GM23338 (cell line): ENCODE results near the gene PEX10. TPM values are rescaled to one million over a fixed set of nuclear protein-coding genes. Genes with fewer than 3 reads are reported as not detected.

Experiments used
- ATAC-seq: fragments of 200-7000 bp; cut with Tn5 transposase; 3 replicates; pipeline ENCODE4 v1.9.1; 2020
- DNase-seq: peaks from one replicate; pipeline ENCODE4 v3.0.0-alpha.2; 2015; ENCODE audit warnings: low spot score
- H2AFZ ChIP-seq: fragments of 200-600 bp; sonication (generic); 2 replicates; pipeline ENCODE4 v1.8.0; 2016; ENCODE audit warnings: antibody characterized with exemption, mild to moderate bottlenecking, moderate library complexity
- H3F3A ChIP-seq: fragments of 200-600 bp; sonication (generic); replicated peaks from 2 replicates; pipeline ENCODE4 v1.8.0; 2017; ENCODE audit warnings: antibody characterized with exemption, mixed run types, low read depth
- H3K27ac ChIP-seq: fragments of 200-600 bp; sonication (generic); 2 replicates; pipeline ENCODE4 v1.6.1; 2016; ENCODE audit warnings: low read depth
- H3K27me3 ChIP-seq: fragments of 200-600 bp; sonication (generic); 2 replicates; pipeline ENCODE4 v1.8.0; 2016; ENCODE audit warnings: mild to moderate bottlenecking, mixed run types, moderate library complexity; ENCODE audit not compliant: insufficient read depth
- H3K36me3 ChIP-seq: fragments of 200-600 bp; sonication (generic); 2 replicates; pipeline ENCODE4 v1.8.0; 2016; ENCODE audit warnings: mild to moderate bottlenecking; ENCODE audit not compliant: insufficient read depth
- H3K4me1 ChIP-seq: fragments of 200-600 bp; sonication (generic); 2 replicates; pipeline ENCODE4 v1.8.0; 2016; ENCODE audit warnings: mild to moderate bottlenecking, moderate library complexity; ENCODE audit not compliant: insufficient read depth
- H3K4me2 ChIP-seq: fragments of 200-600 bp; sonication (generic); 2 replicates; pipeline ENCODE4 v1.7.1; 2017; ENCODE audit warnings: mixed run types
- H3K4me3 ChIP-seq: fragments of 200-600 bp; sonication (generic); 2 replicates; pipeline ENCODE4 v1.6.1; 2016; ENCODE audit warnings: mixed run types
- H3K79me2 ChIP-seq: fragments of 200-600 bp; sonication (generic); replicated peaks from 2 replicates; pipeline ENCODE4 v1.8.0; 2017; ENCODE audit warnings: mild to moderate bottlenecking; ENCODE audit not compliant: insufficient read depth
- H3K9me2 ChIP-seq: fragments of 200-600 bp; sonication (generic); 2 replicates; pipeline ENCODE4 v1.8.0; 2017; ENCODE audit not compliant: insufficient read depth
- H4K20me1 ChIP-seq: fragments of 200-600 bp; sonication (generic); replicated peaks from 2 replicates; pipeline ENCODE4 v1.8.0; 2017; ENCODE audit warnings: mild to moderate bottlenecking; ENCODE audit not compliant: insufficient read depth
- H3K27ac Mint-ChIP-seq: 2 replicates; pipeline ENCODE4 v1.8.0; 2020; ENCODE audit warnings: inconsistent platforms, mild to moderate bottlenecking, moderate library complexity, mixed read lengths
- H3K27me3 Mint-ChIP-seq: 3 replicates; pipeline ENCODE4 v1.8.0; 2022; ENCODE audit warnings: low read depth, mild to moderate bottlenecking, moderate library complexity, mixed read lengths, inconsistent platforms; ENCODE audit not compliant: insufficient read depth, poor library complexity
- H3K36me3 Mint-ChIP-seq: 3 replicates; pipeline ENCODE4 v1.8.0; 2021; ENCODE audit warnings: low read depth, mild to moderate bottlenecking, inconsistent platforms, moderate library complexity, mixed read lengths
- H3K4me1 Mint-ChIP-seq: 3 replicates; pipeline ENCODE4 v1.8.0; 2020; ENCODE audit warnings: mild to moderate bottlenecking, inconsistent platforms, mixed read lengths
- H3K4me3 Mint-ChIP-seq: 3 replicates; pipeline ENCODE4 v1.8.0; 2021; ENCODE audit warnings: moderate library complexity, mild to moderate bottlenecking, inconsistent platforms, mixed read lengths
- H3K9me3 Mint-ChIP-seq: 3 replicates; pipeline ENCODE4 v1.8.0; 2020; ENCODE audit warnings: moderate library complexity, mild to moderate bottlenecking, inconsistent platforms, mixed read lengths
- CTCF ChIP-seq, 2 experiments: fragments of 200-600 bp in 1 of 2; sonication (generic) in 1 of 2; conservative IDR thresholded peaks; 2 replicates each; pipeline versions ENCODE4 v1.5.1 to v1.6.1; 2016 to 2017; ENCODE audit warnings: antibody characterized with exemption in 2 of 2, low read depth in 2 of 2, mild to moderate bottlenecking in 2 of 2, moderate library complexity in 1 of 2
- ETS1 ChIP-seq: IDR thresholded peaks from 2 replicates; pipeline ENCODE4 v1.6.1; 2016; ENCODE audit warnings: antibody characterized with exemption
- EZH2 ChIP-seq: fragments of 200-600 bp; sonication (generic); IDR thresholded peaks from one replicate; pipeline ENCODE4 v1.8.0; 2017; ENCODE audit warnings: antibody characterized with exemption, mild to moderate bottlenecking, low read depth; ENCODE audit not compliant: unreplicated experiment
- EZH2phosphoT487 ChIP-seq: fragments of 200-600 bp; sonication (generic); IDR thresholded peaks from one replicate; pipeline ENCODE4 v1.8.1; 2018; ENCODE audit warnings: antibody characterized with exemption; ENCODE audit not compliant: unreplicated experiment
- JUNB ChIP-seq: IDR thresholded peaks from one replicate; pipeline ENCODE4 v1.6.1; 2016; ENCODE audit warnings: antibody characterized with exemption; ENCODE audit not compliant: unreplicated experiment
- NANOG ChIP-seq: IDR thresholded peaks from 2 replicates; pipeline ENCODE4 v1.6.1; 2016; ENCODE audit warnings: antibody characterized with exemption, borderline replicate concordance
- POLR2AphosphoS5 ChIP-seq: IDR thresholded peaks from 2 replicates; pipeline ENCODE4 v1.6.1; 2016; ENCODE audit warnings: antibody characterized with exemption, low read depth
- REST ChIP-seq: IDR thresholded peaks from one replicate; pipeline ENCODE4 v1.6.1; 2018; ENCODE audit warnings: antibody characterized with exemption; ENCODE audit not compliant: unreplicated experiment
- ZNF114 ChIP-seq: fragments of 250-450 bp; sonication (Bioruptor Pico); IDR thresholded peaks from 2 replicates; pipeline ENCODE4 v1.5.0; 2020; ENCODE audit warnings: mild to moderate bottlenecking, moderate library complexity
- ZNF331 ChIP-seq: fragments of 250-450 bp; sonication (Bioruptor Pico); IDR thresholded peaks from 2 replicates; pipeline ENCODE4 v1.5.0; 2020; ENCODE audit warnings: low read depth, mild to moderate bottlenecking, moderate library complexity
- polyA plus RNA-seq: library from polyadenylated mRNA; unstranded; fragments of >200 nt; fragmentation: Nextera tagmentation; extraction: Ambion mirVana; gene quantifications from 2 replicates; pipeline ENCODE4 v1.2.1, GENCODE V29; 2016
- total RNA-seq: library from RNA; depleted of rRNA; stranded (reverse); fragments of >200 nt; shearing (Covaris generic); gene quantifications from 2 replicates; pipeline ENCODE4 v1.2.3, GENCODE V29; 2014

The PEX10 gene
- total and polyA plus RNA-seq, 2 experiments from 2014 or later, result 15.0 to 53.9 TPM

GRCh38 chr1:2454227-2454626 is 41.9 kb upstream of the PEX10 start:
- H3K9me3 Mint-ChIP-seq, result no peaks in the 10 kb centered on the region
- no peak overlapping the region for H3K4me2 ChIP-seq
- no peaks in the 10 kb centered on the region for H3K27me3 ChIP-seq
- H3F3A ChIP-seq, result no peaks in the 10 kb centered on the region
- no peak overlapping the region for H3K27ac ChIP-seq
- no peak overlapping the region for H3K4me3 Mint-ChIP-seq
- no peaks in the 10 kb centered on the region for H4K20me1 ChIP-seq
- no peaks in the 10 kb centered on the region for H3K36me3 Mint-ChIP-seq
- H3K36me3 ChIP-seq, result no peaks in the 10 kb centered on the region
- ATAC-seq (no peak), DNase-seq (no peak)
- no peaks in the 10 kb centered on the region for H3K4me1 ChIP-seq
- H3K27me3 Mint-ChIP-seq, result peaks cover 3% of the 10 kb centered on the region
- H3K4me1 Mint-ChIP-seq, result peaks cover 3% of the 10 kb centered on the region
- no peaks in the 10 kb centered on the region for H3K9me2 ChIP-seq
- no peaks in the 10 kb centered on the region for H3K79me2 ChIP-seq
- no peak overlapping the region for H3K4me3 ChIP-seq
- H2AFZ ChIP-seq, result no peak overlapping the region
- TF ChIP-seq POLR2AphosphoS5, result no peak
- H3K27ac Mint-ChIP-seq, result no peak overlapping the region

- Histone ChIP-seq H2AFZ (no peak overlapping the region), H3K9me2 (no peaks in the 10 kb centered on the region), H3K27me3 (no peaks in the 10 kb centered on the region), H3K4me2 (no peak overlapping the region), H4K20me1 (no peaks in the 10 kb centered on the region), H3K4me3 (no peak overlapping the region), H3K79me2 (no peaks in the 10 kb centered on the region), H3K27ac (no peak overlapping the region), H3K4me1 (no peaks in the 10 kb centered on the region), H3K36me3 (no peaks in the 10 kb centered on the region), H3F3A (no peaks in the 10 kb centered on the region)
- H3K36me3 Mint-ChIP-seq, result no peaks in the 10 kb centered on the region
- DNase-seq (no peak), ATAC-seq (peak; percentile 10; the same call in 2 of the 3 replicates)
- H3K27ac Mint-ChIP-seq, result no peak overlapping the region
- H3K9me3 Mint-ChIP-seq, result no peaks in the 10 kb centered on the region
- peaks cover 3% of the 10 kb centered on the region for H3K27me3 Mint-ChIP-seq
- H3K4me1 Mint-ChIP-seq, result peaks cover 8% of the 10 kb centered on the region
- no peak overlapping the region for H3K4me3 Mint-ChIP-seq
- TF ChIP-seq NANOG (no peak), ZNF114 (CRISPR knock-in tag) (no peak), ETS1 (no peak), JUNB (no peak), EZH2phosphoT487 (no peak), REST (no peak), EZH2 (no peak), ZNF331 (CRISPR knock-in tag) (no peak), CTCF (conservative IDR thresholded peaks at IDR 0.05; ENCODE audit: low read depth in 2 of 2) (no peak)
These were observed 40.6 kb upstream of the PEX10 start for GRCh38 chr1:2452932-2453315.
